NCI-H1417 treated with DMSO at 0.1 percent for 48 hours (cell line): ENCODE data around the gene RASSF6.
"Not testable (repeated sequence)": the region's sequence is repeated elsewhere in the genome, so short reads cannot be mapped to it uniquely, and the experiment has no call there.

ENCODE experiments used
- DNase-seq: peaks from one replicate; lab custom pipeline; 2025; lab: John Stamatoyannopoulos, UW

Gene RASSF6

DNA sequence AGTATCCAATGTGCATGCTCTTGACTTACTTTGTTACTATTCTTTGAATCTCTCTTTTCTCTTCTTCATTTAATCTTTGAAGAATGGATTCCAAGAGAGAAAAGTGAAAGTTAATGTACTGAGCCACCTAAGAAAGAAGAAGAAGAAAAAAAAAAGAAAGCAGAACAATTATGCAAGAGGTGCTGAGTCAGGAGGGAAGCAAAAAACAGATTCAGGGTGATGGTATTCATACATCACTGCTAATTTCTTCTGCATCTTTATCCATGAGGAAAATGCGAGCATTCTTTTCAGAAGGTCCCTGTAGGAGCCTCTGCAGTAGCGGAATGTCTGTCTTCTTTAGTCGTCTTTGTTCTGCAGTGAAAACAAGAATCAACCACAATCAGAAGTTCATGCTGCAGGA is 43.9 kb downstream of the RASSF6 start:
- no peak for DNase-seq

DNA sequence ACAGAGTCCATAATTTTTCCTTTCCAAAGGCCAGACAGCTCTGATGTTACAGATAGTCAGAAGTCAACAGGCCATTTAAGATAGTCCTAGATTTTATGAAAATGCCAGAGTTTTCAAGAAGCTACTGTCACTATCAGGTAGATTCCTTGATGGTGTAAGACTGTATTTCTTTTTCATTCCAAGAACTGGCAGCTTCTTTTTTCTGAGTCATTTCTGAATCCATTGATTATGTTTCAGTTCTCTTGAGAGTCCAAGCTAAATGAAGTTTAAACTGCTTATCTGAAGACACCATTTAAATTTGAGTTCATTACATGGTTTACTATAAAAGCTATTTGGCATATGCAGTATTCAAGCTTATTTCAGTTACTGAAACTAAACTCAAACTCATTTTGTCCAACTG is 44.6 kb downstream of the RASSF6 start:
- DNase-seq = no peak

DNA sequence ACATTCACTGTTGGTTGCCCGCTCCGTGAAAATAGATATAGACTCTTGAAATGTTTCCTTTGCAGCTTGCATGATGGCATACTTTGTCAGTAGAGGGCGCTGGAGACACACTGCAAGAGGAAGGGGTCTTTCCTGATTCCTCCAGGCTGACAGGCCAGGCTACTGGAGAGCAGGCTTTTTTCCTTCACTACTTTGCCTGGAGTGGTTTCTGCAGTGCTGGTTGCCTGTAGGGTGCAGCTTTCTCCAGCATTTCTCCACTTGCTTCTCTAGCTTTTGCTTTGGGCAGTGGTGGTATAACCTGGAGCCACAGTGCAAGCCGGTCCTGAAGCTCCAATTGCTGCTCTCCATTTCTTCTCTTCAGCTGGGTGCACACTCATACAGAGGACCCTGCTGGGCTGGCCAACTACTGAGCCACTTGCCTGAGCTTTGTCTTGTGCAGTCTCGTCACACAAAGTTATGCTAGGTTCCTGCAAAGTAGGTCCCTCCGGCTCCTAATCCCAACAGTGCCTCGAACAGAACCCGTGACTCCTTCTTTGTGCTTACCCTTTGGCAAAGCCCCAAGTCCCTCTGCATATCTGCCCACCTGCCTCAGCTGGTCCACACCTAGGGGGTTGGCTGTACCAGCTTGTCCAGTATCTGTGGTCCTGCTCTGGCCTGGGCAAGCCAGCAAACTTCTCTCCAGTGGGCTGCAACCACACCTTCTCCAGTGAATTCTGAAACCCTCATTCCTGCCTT is 46.3 kb downstream of the RASSF6 start:
- peak; percentile 52 for DNase-seq

DNA sequence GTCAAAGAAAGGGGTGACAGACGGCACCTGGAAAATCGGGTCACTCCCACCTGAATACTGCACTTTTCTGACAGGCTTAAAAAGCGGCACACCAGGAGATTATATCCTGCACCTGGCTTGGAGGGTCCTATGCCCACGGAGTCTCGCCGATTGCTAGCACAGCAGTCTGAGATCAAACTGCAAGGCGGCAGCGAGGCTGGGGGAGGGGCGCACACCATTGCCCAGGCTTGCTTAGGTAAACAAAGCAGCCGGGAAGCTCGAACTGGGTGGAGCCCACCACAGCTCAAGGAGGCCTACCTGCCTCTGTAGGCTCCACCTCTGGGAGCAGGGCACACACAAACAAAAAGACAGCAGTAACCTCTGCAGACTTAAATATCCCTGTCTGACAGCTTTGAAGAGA is 69.4 kb downstream of the RASSF6 start:
- DNase-seq = not testable (repeated sequence)

DNA sequence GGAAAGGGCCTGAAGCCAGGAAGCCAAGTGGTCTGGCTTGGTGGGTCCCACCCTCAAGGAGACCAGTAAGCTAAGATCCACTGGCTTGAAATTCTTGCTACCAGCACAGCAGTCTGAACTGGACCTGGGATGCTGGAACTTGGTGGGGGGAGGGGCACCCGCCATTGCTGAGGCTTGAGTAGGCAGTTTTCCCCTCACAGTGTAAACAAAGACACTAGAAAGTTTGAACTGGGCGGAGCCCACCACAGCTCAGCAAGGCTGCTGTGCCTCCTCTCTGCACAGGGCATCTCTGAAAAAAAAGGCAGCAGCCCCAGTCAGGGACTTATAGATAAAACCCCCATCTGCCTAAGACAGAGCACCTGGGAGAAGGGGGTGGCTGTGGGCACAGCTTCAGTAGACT is 75.6 kb downstream of the RASSF6 start:
- DNase-seq = no peak

DNA sequence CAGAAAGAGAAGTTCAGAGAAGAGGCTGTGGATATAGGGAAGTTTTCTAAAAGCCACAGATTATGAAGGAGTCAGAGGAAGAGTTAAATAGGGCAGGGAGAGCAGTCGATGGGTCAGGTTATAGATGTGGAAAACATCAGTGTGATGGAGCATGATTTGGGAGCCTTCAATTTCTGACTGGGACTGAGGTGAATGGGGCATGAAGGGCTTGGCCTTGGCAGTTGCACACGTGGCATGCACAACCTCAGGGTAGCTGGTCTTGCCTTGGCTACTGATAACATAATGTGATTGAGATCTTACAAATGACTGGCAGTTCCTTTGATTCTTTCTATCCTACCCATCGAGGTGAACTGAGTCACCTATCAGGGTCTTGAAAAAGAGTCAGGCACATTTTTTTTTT is 79.0 kb downstream of the RASSF6 start:
- no peak for DNase-seq

DNA sequence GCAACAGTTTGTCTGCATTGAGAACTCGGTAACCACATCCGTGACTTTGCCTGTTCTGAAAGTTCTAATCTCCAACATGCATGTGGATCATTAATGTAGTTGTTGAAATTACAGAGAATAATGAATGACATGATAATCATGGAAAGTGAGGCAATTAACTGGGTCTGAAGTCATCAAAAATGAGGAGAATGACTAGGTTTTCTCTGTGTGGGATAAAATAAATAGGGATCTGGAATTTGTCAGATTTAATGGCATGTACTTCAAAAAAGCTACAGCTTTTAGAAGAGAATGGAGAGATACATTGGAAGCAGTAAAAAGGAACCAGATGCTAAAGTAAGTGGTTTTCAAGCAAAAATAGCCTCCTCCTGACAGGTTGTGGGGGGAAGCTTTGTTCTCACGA is 79.4 kb downstream of the RASSF6 start:
- no peak for DNase-seq

DNA sequence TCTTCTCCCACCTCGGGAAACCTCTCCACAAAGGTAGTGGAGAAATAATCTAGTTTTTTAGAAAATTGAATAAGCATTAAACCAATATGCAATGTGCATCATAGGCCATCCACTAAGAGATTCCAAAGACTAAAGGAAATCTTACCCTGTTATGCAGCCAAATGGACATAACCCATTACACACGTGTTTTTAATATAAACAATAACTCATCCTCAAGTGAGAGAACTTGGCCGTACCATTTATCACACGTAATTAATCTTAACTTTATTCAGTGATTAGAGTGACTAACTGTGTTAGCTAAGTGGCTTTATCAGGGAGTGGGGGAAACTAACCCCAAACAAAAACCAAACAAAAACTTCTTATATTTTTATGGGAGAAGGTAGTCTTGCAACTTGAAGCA is 80.8 kb downstream of the RASSF6 start:
- DNase-seq = no peak

DNA sequence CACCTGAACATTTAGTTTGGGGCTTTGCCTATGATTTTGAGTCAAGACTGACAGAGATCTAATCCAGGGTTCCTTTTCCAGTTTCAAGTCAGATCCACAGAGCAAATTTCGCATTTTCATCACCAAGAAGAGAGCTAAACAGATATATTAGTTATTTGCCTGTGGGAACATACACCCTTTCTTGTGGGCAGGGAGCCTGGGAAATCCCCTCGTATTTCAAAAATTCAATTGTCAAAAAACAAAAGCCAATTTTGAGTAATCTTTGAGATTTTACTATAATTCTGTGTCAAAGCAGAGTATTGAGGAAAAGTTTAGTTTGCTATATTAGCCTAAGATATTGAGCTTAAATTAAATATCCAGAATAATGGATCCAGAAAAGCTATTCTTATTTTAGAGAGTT is 82.1 kb downstream of the RASSF6 start:
- no peak for DNase-seq

DNA sequence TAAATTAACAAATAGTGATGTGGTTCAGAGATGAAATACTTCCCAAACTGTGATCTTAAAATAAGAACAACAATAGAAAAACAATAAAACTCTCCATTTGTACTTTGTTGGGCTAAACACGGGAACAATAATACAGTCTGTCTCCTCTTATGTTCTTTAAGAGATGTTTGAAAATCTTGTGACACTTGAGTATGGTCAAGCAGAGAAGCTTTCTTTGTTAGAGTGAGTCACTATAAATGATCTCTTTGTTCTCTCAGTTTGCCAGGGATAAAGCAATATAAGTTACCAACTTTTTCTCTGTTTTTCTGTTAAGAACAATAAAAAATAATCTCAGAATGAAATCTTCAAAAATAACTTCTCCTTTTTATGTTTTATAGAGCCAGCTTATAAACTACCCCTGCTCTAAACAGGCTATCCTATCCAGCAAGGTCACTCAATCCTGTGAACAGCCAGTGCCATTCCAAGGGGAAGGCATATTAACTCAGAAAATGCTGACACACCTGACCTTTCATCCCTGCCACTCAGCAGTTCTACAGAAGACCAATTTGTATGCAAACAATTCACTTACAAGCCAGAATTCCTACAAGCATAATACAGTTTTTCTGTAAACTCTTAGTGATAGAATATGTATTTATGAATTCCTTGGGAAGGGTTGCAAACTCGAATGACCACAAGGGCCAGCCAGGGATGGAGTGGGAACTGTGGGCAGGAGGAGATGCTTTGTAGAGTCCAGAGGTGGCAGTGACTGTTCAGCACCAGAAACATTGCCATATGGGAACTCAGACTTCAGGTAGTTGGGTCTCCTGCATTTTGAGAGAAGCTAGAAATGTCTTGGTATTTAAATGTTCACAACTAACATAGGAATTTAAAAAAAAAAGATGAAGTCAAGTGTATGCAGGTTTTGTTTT is 86.5 kb downstream of the RASSF6 start:
- DNase-seq = no peak

DNA sequence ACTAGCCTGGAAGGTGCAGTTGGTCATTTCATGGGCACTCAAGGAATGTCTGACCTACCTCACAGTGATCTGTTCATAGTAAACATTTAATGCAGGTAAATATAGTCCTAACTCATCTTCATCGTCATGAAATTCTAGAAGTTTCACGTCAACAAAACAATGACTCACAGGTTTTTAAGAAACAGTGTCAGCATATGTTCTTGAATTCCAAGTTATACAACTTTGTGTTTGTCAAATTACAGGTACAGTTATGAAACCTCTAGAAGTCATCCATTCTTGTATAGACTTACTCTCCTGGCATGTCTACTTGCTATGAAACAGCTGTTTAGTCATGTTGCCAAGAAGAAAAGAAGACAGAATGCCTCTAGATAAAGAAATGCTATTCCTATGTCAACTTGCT is 92.1 kb downstream of the RASSF6 start:
- DNase-seq = no peak

DNA sequence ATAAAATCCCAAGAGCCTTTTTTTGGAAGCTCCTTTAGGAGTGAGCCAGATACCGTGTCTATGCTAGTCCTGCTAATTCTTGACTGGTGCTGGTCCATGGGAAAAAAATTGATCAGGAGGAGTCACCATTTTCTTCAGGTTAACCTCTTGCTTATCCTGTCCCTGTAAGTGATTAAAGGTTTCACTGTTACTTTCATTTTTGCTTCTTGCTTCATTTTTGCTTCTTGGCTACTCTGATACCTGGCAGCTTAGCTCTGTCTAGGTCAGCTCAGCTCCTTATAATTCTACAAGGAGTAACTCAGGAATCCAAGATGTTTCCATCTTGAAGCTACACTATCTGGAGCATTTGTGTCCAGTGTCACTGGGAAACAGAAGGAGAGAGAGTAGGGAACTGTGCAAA is 93.0 kb downstream of the RASSF6 start:
- DNase-seq = no peak

DNA sequence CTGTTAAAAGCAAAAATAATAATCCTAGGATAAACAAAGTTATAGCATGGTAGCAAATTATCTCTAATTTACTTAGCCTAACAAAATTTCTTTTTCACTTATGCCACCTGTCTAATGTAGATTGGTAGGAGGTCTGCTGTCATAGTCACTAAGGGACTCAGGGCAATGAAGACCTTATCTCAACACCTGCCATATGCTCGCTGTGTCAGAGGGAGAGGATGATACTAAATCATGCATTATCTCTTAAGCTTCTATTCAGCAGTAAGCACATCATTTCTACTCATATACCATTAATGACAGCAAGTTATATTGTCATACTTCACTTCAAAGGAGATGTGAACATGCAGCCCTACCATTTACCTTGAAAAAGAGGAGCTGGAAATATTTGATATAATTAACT is 94.6 kb downstream of the RASSF6 start:
- DNase-seq = no peak

DNA sequence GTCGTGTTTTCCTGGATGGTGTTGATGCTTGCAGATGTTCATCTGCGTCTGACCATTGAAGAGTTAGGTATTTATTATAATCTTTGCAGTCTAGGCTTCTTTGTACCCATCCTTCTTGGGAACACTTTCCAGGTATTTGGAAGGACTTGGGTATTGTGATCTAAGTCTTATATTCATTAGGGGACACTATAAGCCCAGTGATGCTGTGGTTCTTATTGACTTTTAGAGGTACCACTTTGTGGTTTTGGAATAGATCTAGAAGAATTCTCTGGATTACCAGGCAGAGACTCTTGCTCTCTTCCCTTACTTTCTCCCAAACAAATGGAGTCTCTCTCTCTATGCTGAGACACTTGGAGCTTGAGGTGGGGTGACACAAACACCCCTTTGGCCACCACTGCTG is 97.1 kb downstream of the RASSF6 start:
- DNase-seq = no peak
